ENCODE data around the gene TENM4.

The TENM4 gene

GRCh38 chr11:78759071-78759470 is 681.8 kb downstream of the TENM4 start:
- TF ChIP-seq SIN3A (IDR thresholded peaks at IDR 0.05; ENCODE audit: borderline replicate concordance, insufficient read depth, low read length) (no peak), FOXP2 (optimal IDR thresholded peaks at IDR 0.05; ENCODE audit: borderline replicate concordance, extremely low read depth, extremely low read length, insufficient read depth) (no peak), REST (IDR thresholded peaks at IDR 0.05; ENCODE audit: insufficient read depth in 1 of 2, low read depth in 2 of 2, low read length in 2 of 2) (no peak), TAF1 (IDR thresholded peaks at IDR 0.05; ENCODE audit: borderline replicate concordance, insufficient read depth, low read length) (no peak), POLR2AphosphoS5 (IDR thresholded peaks at IDR 0.05; ENCODE audit: low read depth, low read length) (no peak)

- TF ChIP-seq FOXP2 (optimal IDR thresholded peaks at IDR 0.05; ENCODE audit: borderline replicate concordance, extremely low read depth, extremely low read length, insufficient read depth) (no peak), TAF1 (IDR thresholded peaks at IDR 0.05; ENCODE audit: borderline replicate concordance, insufficient read depth, low read length) (no peak), SIN3A (IDR thresholded peaks at IDR 0.05; ENCODE audit: borderline replicate concordance, insufficient read depth, low read length) (no peak), REST (IDR thresholded peaks at IDR 0.05; ENCODE audit: insufficient read depth in 1 of 2, low read depth in 2 of 2, low read length in 2 of 2) (no peak), POLR2AphosphoS5 (IDR thresholded peaks at IDR 0.05; ENCODE audit: low read depth, low read length) (no peak)
These were observed 687.5 kb downstream of the TENM4 start for GRCh38 chr11:78753297-78753696.

- TF ChIP-seq REST (IDR thresholded peaks at IDR 0.05; ENCODE audit: insufficient read depth in 1 of 2, low read depth in 2 of 2, low read length in 2 of 2), result no peak
These were observed 688.3 kb downstream of the TENM4 start for GRCh38 chr11:78752494-78752893.

GRCh38 chr11:78748918-78749690 is 691.7 kb downstream of the TENM4 start:
- TF ChIP-seq FOXP2 (optimal IDR thresholded peaks at IDR 0.05; ENCODE audit: borderline replicate concordance, extremely low read depth, extremely low read length, insufficient read depth), result no peak
- TF ChIP-seq REST (IDR thresholded peaks at IDR 0.05; ENCODE audit: insufficient read depth in 1 of 2, low read depth in 2 of 2, low read length in 2 of 2), result no peak

- TF ChIP-seq FOXP2 (optimal IDR thresholded peaks at IDR 0.05; ENCODE audit: borderline replicate concordance, extremely low read depth, extremely low read length, insufficient read depth), result no peak
- no peak for TF ChIP-seq SIN3A (IDR thresholded peaks at IDR 0.05; ENCODE audit: borderline replicate concordance, insufficient read depth, low read length)
- no peak for TF ChIP-seq TAF1 (IDR thresholded peaks at IDR 0.05; ENCODE audit: borderline replicate concordance, insufficient read depth, low read length)
- no peak for TF ChIP-seq POLR2AphosphoS5 (IDR thresholded peaks at IDR 0.05; ENCODE audit: low read depth, low read length)
- TF ChIP-seq REST (IDR thresholded peaks at IDR 0.05; ENCODE audit: insufficient read depth in 1 of 2, low read depth in 2 of 2, low read length in 2 of 2), result no peak
These were observed 695.9 kb downstream of the TENM4 start for GRCh38 chr11:78744949-78745348.
